Gastroesophageal sphincter (tissue), 3 donors: ENCODE measurements around the gene FUT9.

Source experiments
- CTCF ChIP-seq, 4 experiments: fragments of 200-600 bp in 2 of 4; fragments of 450-650 bp in 2 of 4; sonication (generic) in 1 of 4; IDR thresholded peaks; one replicate each; pipeline ENCODE4 v1.5.1; 2017 to 2019; ENCODE audit warnings: antibody characterized with exemption in 4 of 4, mild to moderate bottlenecking in 2 of 4, moderate library complexity in 2 of 4
- EP300 ChIP-seq: sonication (generic); formaldehyde crosslinking; IDR thresholded peaks from one replicate; pipeline ENCODE4 v1.6.1; 2017; ENCODE audit warnings: antibody characterized with exemption, mild to moderate bottlenecking
- POLR2AphosphoS5 ChIP-seq: sonication (generic); formaldehyde crosslinking; IDR thresholded peaks from one replicate; pipeline ENCODE4 v1.6.1; 2017; ENCODE audit warnings: antibody characterized with exemption

GRCh38 chr6:96152114-96152708 is 136.4 kb downstream of the FUT9 start:
- TF ChIP-seq CTCF (IDR thresholded peaks at IDR 0.05) (no peak), POLR2AphosphoS5 (no peak), EP300 (no peak)
